ENCODE measurements around the gene IL24.
A peak's percentile ranks its signal among the peaks of the same experiment; 100 is the strongest.

IL24 gene

GRCh38 chr1:206863266-206863665 lies 34.0 kb upstream of the IL24 start:
- Histone ChIP-seq H3K36me3 (ENCODE audit: control insufficient read depth, insufficient read depth, low read length) (no peaks in the 10 kb centered on the region), H3K27me3 (replicated peaks; ENCODE audit: control insufficient read depth, insufficient read depth, low read length) (no peaks in the 10 kb centered on the region), H3K4me3 (replicated peaks; ENCODE audit: low read depth, low read length) (no peak overlapping the region)
- no peak for TF ChIP-seq CTCF (IDR thresholded peaks at IDR 0.05; ENCODE audit: insufficient read depth, low read length, poor library complexity, severe bottlenecking)
- no peak for DNase-seq (ENCODE audit: extremely low read depth, insufficient read length)

DNA sequence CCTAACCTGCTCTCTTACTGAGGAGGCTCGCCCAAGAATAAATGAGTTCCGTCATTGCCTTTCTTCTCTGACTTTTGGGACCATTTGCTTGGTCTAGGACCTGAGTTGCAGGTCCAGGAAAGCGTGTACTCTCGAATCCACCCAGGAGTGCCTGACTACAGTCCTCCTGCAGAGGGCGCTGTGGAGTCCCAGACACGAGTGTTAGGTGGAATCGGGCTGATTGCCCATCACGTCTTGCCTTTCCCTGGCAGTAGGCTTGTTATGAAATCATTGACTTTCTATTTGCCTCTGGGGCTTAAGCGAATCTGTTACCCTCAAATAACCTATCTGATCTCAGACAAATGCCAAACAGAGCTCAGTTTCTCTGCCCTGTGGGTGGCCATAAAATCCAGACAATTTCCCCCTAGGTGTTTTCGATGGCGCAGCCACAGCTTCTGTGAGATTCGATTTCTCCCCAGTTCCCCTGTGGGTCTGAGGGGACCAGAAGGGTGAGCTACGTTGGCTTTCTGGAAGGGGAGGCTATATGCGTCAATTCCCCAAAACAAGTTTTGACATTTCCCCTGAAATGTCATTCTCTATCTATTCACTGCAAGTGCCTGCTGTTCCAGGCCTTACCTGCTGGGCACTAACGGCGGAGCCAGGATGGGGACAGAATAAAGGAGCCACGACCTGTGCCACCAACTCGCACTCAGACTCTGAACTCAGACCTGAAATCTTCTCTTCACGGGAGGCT lies 32.1 kb upstream of the IL24 start, which contains the start of gene IL20:
TSS of gene IL20 (plus strand) at position 685 of the 733 bp plus-strand sequence. CDS start 230 bp downstream, outside the sequence.
- Histone ChIP-seq H3K4me3 (replicated peaks; ENCODE audit: low read depth, low read length) (no peak within 1 kb of the TSS), H3K36me3 (ENCODE audit: control insufficient read depth, insufficient read depth, low read length) (no peaks in the 10 kb centered on the region), H3K27me3 (replicated peaks; ENCODE audit: control insufficient read depth, insufficient read depth, low read length) (no peaks in the 10 kb centered on the region)
- peak; percentile 94 for TF ChIP-seq CTCF (IDR thresholded peaks at IDR 0.05; ENCODE audit: insufficient read depth, low read length, poor library complexity, severe bottlenecking)
- DNase-seq (ENCODE audit: extremely low read depth, insufficient read length), result peak; percentile 41

DNA sequence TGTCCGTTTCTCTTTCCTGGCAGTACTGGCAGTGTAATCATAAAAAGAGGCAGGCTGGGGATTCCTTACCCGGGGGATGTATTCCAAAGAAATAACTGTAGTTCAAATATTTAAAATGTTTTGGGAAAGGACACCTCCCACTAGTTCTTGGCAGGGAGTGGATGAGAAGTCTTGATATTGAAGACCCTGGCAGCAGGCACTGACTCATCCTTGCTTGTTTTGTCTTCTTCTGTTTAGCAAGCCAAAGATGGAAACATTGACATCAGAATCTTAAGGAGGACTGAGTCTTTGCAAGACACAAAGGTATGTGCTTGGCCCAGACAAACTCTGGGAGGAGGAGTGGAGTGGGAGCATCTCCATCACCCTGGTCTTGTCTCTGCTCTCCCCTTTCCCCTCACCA lies 31.2 kb upstream of the IL24 start:
- H3K27me3 ChIP-seq (replicated peaks; ENCODE audit: control insufficient read depth, insufficient read depth, low read length), result no peaks in the 10 kb centered on the region
- no peak for TF ChIP-seq CTCF (IDR thresholded peaks at IDR 0.05; ENCODE audit: insufficient read depth, low read length, poor library complexity, severe bottlenecking)

GRCh38 chr1:206867239-206867638 lies 30.0 kb upstream of the IL24 start:
- DNase-seq (ENCODE audit: extremely low read depth, insufficient read length), result no peak
- H3K36me3 ChIP-seq (ENCODE audit: control insufficient read depth, insufficient read depth, low read length), result no peaks in the 10 kb centered on the region
- no peak for TF ChIP-seq CTCF (IDR thresholded peaks at IDR 0.05; ENCODE audit: insufficient read depth, low read length, poor library complexity, severe bottlenecking)
- no peak overlapping the region for H3K4me3 ChIP-seq (replicated peaks; ENCODE audit: low read depth, low read length)
- H3K27me3 ChIP-seq (replicated peaks; ENCODE audit: control insufficient read depth, insufficient read depth, low read length), result no peaks in the 10 kb centered on the region

More for the DNA sequence above, 31.2 kb upstream of the IL24 start:
- H3K4me3 ChIP-seq (replicated peaks; ENCODE audit: low read depth, low read length), result no peak overlapping the region
- no peaks in the 10 kb centered on the region for H3K36me3 ChIP-seq (ENCODE audit: control insufficient read depth, insufficient read depth, low read length)
- no peak for DNase-seq (ENCODE audit: extremely low read depth, insufficient read length)

GRCh38 chr1:206867716-206868115 lies 29.5 kb upstream of the IL24 start:
- DNase-seq (ENCODE audit: extremely low read depth, insufficient read length), result no peak
- TF ChIP-seq CTCF (IDR thresholded peaks at IDR 0.05; ENCODE audit: insufficient read depth, low read length, poor library complexity, severe bottlenecking), result no peak
- H3K4me3 ChIP-seq (replicated peaks; ENCODE audit: low read depth, low read length), result no peak overlapping the region
- no peaks in the 10 kb centered on the region for H3K27me3 ChIP-seq (replicated peaks; ENCODE audit: control insufficient read depth, insufficient read depth, low read length)
- H3K36me3 ChIP-seq (ENCODE audit: control insufficient read depth, insufficient read depth, low read length), result no peaks in the 10 kb centered on the region

All from GM06990 (cell line).